ENCODE data around the gene TMEM218.

The TMEM218 gene

GRCh38 chr11:125052047-125052446 is 59.4 kb downstream of the TMEM218 start:
- no peak for DNase-seq

- DNase-seq, result no peak
Measured at GRCh38 chr11:125049164-125049792, 62.1 kb downstream of the TMEM218 start.
